ENCODE data around the gene RNF168.

RNF168 gene

DNA sequence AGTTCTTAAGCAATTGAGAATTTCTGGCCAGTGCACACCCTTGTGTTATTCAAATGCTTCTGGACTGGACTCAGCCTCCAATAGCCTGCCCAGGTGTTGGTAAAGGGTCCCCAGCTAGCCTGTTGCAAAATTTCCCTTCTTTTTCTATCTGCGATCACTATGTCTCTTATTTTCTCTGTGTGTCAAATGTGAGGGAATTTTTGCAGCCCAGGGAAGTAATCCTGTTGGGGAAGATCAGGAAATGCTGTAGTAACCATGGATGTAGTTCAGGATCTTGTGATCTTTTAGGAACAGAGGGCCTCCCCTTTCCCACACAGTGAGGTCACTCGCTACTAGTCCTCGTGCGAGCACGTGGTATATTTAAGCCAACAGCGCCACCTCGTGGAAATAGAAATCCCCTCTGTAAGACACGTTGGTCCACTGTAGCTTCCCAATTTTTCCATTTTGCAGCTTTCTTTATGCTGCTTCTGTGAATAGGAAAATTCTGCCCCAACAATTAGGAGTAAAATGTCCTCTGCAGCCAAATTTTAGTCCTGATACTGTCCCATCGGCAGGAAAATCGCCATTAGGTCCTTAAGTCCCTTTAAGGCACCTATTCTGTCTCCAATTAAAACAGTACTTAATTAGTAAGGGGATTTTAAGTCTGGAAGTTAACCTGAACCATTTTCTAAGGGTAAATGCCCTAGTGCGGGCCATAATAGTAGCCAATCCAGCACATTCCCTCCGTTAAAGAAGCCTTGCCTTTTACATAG, 15.6 kb upstream of the RNF168 start:
- no peak for TF ChIP-seq EZH2 (optimal IDR thresholded peaks at IDR 0.05; ENCODE audit: low read depth, low read length)
- TF ChIP-seq, protein P1, sequence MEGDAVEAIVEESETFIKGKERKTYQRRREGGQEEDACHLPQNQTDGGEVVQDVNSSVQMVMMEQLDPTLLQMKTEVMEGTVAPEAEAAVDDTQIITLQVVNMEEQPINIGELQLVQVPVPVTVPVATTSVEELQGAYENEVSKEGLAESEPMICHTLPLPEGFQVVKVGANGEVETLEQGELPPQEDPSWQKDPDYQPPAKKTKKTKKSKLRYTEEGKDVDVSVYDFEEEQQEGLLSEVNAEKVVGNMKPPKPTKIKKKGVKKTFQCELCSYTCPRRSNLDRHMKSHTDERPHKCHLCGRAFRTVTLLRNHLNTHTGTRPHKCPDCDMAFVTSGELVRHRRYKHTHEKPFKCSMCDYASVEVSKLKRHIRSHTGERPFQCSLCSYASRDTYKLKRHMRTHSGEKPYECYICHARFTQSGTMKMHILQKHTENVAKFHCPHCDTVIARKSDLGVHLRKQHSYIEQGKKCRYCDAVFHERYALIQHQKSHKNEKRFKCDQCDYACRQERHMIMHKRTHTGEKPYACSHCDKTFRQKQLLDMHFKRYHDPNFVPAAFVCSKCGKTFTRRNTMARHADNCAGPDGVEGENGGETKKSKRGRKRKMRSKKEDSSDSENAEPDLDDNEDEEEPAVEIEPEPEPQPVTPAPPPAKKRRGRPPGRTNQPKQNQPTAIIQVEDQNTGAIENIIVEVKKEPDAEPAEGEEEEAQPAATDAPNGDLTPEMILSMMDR (IDR thresholded peaks at IDR 0.05; ENCODE audit: low read length), result peak; percentile 94
- TF ChIP-seq EZH2phosphoT487 (IDR thresholded peaks at IDR 0.05; ENCODE audit: low read length), result no peak
- peaks cover 23% of the 10 kb centered on the region for H3F3A ChIP-seq (ENCODE audit: insufficient read depth, low read length)
- H3K27me3 ChIP-seq (replicated peaks; ENCODE audit: insufficient read depth, low read length), result no peaks in the 10 kb centered on the region
- no peaks in the 10 kb centered on the region for H3K36me3 ChIP-seq (replicated peaks; ENCODE audit: insufficient read depth, low read length)
- H2AFZ ChIP-seq (ENCODE audit: low read length), result peak overlapping the region; percentile 58
- no peaks in the 10 kb centered on the region for H3K79me2 ChIP-seq (ENCODE audit: low read length)
- peaks cover 44% of the 10 kb centered on the region for H3K4me1 ChIP-seq (ENCODE audit: low read length)
- H3K9me3 ChIP-seq (replicated peaks; ENCODE audit: insufficient read depth, low read length), result no peaks in the 10 kb centered on the region
- H3K4me3 ChIP-seq (ENCODE audit: low read length), result no peak overlapping the region
- peak; percentile 93 for DNase-seq
- H3K27ac ChIP-seq (ENCODE audit: low read length), result no peak overlapping the region
- H3K9ac ChIP-seq (ENCODE audit: low read length), result peak overlapping the region; percentile 22; the same call in 1 of the 2 replicates
- H3K9me2 ChIP-seq (replicated peaks; ENCODE audit: insufficient read depth, low read length), result no peaks in the 10 kb centered on the region
- H3K4me2 ChIP-seq (ENCODE audit: low read depth, low read length), result peak overlapping the region; percentile 50
- no peaks in the 10 kb centered on the region for H4K20me1 ChIP-seq (ENCODE audit: insufficient read depth, low read length)

DNA sequence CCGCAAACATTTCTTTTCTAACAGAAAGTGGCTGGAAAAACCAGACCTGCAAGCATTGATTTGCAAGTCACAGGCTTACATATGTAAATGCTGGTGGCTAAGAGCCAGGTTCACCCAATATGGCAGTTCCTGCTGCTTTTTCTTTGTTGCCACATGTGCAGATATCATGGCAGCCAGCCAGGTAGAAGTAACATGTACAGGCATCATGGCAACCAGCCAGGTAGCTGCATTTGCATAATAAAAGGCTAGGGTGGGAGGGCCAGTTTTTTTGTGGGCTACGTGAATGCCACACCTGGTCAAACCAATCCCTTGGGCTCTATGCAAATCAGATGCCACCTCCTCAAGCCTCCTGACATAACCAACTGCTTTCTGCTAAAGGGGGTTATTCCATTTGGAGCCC, 14.4 kb upstream of the RNF168 start:
- H3F3A ChIP-seq (ENCODE audit: insufficient read depth, low read length), result peaks cover 23% of the 10 kb centered on the region
- peak; percentile 99 for DNase-seq
- H3K9me3 ChIP-seq (replicated peaks; ENCODE audit: insufficient read depth, low read length), result no peaks in the 10 kb centered on the region
- peak overlapping the region; percentile 3; the same call in 1 of the 2 replicates for H3K27ac ChIP-seq (ENCODE audit: low read length)
- H3K4me1 ChIP-seq (ENCODE audit: low read length), result peaks cover 44% of the 10 kb centered on the region
- H4K20me1 ChIP-seq (ENCODE audit: insufficient read depth, low read length), result no peaks in the 10 kb centered on the region
- no peak overlapping the region for H3K4me3 ChIP-seq (ENCODE audit: low read length)
- H3K79me2 ChIP-seq (ENCODE audit: low read length), result no peaks in the 10 kb centered on the region
- H2AFZ ChIP-seq (ENCODE audit: low read length), result peak overlapping the region; percentile 4; the same call in 1 of the 2 replicates
- no peaks in the 10 kb centered on the region for H3K36me3 ChIP-seq (replicated peaks; ENCODE audit: insufficient read depth, low read length)
- peak overlapping the region; percentile 50 for H3K4me2 ChIP-seq (ENCODE audit: low read depth, low read length)
- no peak for TF ChIP-seq EZH2phosphoT487 (IDR thresholded peaks at IDR 0.05; ENCODE audit: low read length)
- TF ChIP-seq, protein P1 (IDR thresholded peaks at IDR 0.05; ENCODE audit: low read length), result no peak
- TF ChIP-seq EZH2 (optimal IDR thresholded peaks at IDR 0.05; ENCODE audit: low read depth, low read length), result no peak
- H3K9ac ChIP-seq (ENCODE audit: low read length), result no peak overlapping the region
- no peaks in the 10 kb centered on the region for H3K9me2 ChIP-seq (replicated peaks; ENCODE audit: insufficient read depth, low read length)
- H3K27me3 ChIP-seq (replicated peaks; ENCODE audit: insufficient read depth, low read length), result no peaks in the 10 kb centered on the region

DNA sequence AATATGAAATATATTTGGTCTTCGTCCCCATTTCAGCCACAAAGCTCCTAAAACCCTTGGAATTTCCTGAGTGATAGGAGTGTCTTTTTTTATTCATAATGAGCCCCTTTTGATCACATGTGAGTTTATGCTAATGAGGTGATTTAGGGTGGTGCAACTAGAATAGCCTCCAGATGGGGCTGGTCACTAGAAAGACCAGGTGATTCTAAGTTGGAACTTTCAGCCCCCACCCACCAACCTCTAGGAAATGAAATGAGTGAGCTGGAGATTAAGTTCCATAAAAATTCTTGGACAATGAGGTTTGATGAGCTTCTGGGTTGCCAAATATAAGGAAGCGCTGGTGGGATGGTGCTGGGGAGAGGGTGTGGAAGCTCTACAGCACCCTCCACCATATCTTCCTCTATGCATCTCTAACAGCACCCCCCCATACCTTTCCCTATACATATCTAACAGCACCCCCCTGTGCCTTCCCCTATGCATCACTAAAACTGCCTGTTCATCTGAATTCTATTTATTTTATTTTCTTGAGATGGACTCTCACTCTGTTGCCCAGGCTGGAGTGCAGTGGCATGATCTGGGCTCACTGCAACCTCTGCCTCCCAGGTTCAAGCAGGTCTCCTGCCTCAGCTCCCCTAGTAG, 13.7 kb upstream of the RNF168 start:
- Histone ChIP-seq H3K4me1 (ENCODE audit: low read length) (peaks cover 44% of the 10 kb centered on the region), H3K27ac (ENCODE audit: low read length) (peak overlapping the region; percentile 3; the same call in 1 of the 2 replicates), H3K9ac (ENCODE audit: low read length) (no peak overlapping the region), H3K9me3 (replicated peaks; ENCODE audit: insufficient read depth, low read length) (no peaks in the 10 kb centered on the region), H3K9me2 (replicated peaks; ENCODE audit: insufficient read depth, low read length) (no peaks in the 10 kb centered on the region), H4K20me1 (ENCODE audit: insufficient read depth, low read length) (no peaks in the 10 kb centered on the region), H3F3A (ENCODE audit: insufficient read depth, low read length) (peaks cover 23% of the 10 kb centered on the region), H3K4me3 (ENCODE audit: low read length) (no peak overlapping the region), H3K4me2 (ENCODE audit: low read depth, low read length) (peak overlapping the region; percentile 50; the same call in 1 of the 2 replicates), H3K27me3 (replicated peaks; ENCODE audit: insufficient read depth, low read length) (no peaks in the 10 kb centered on the region), H3K36me3 (replicated peaks; ENCODE audit: insufficient read depth, low read length) (no peaks in the 10 kb centered on the region), H3K79me2 (ENCODE audit: low read length) (no peaks in the 10 kb centered on the region), H2AFZ (ENCODE audit: low read length) (peak overlapping the region; percentile 4; the same call in 1 of the 2 replicates)
- TF ChIP-seq, protein P1 (IDR thresholded peaks at IDR 0.05; ENCODE audit: low read length), result no peak; the same call in 1 of the 2 replicates
- TF ChIP-seq EZH2 (optimal IDR thresholded peaks at IDR 0.05; ENCODE audit: low read depth, low read length) (no peak), EZH2phosphoT487 (IDR thresholded peaks at IDR 0.05; ENCODE audit: low read length) (no peak)
- peak; percentile 8 for DNase-seq
